GM18951 (cell line): Measurements from ENCODE around the gene MSN.
"Not testable (repeated sequence)": the region's sequence is repeated elsewhere in the genome, so short reads cannot be mapped to it uniquely, and the experiment has no call there.

Experiments
- POLR2A ChIP-seq: IDR thresholded peaks from 4 replicates; pipeline ENCODE4 v1.6.1; 2011; ENCODE audit warnings: mild to moderate bottlenecking; ENCODE audit not compliant: insufficient read length, insufficient read depth; ENCODE audit errors: extremely low read depth
- in situ Hi-C: fragments of 300-500 bp; cut with MboI; formaldehyde crosslinking; loops from one replicate; pipeline ENCODE4 v1.12.0; 2022; ENCODE audit warnings: low sequenced_read_pairs, mixed read lengths, inconsistent platforms; ENCODE audit not compliant: unreplicated experiment

The MSN gene

DNA sequence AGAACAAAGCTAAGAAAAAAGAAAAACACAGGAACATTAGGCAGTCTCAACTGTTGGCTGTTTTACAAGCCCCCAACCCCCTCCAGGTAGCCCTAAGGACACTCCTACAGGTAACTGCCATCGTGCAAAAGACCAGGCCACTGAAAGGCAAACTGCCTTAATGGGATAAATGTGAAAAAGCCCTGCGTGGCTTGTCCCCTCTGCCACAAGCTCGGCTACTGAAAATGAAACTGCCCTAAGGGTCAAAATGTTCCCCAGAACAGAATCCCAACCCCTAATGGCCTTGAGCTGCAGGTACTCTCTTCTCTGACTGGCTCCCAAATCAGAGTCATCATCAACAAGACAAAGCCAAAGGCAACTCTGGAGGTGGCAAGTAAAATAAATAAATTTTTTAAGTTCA is 84.8 kb downstream of the MSN start:
- in situ Hi-C loops = no loop called here
- TF ChIP-seq POLR2A = no peak

DNA sequence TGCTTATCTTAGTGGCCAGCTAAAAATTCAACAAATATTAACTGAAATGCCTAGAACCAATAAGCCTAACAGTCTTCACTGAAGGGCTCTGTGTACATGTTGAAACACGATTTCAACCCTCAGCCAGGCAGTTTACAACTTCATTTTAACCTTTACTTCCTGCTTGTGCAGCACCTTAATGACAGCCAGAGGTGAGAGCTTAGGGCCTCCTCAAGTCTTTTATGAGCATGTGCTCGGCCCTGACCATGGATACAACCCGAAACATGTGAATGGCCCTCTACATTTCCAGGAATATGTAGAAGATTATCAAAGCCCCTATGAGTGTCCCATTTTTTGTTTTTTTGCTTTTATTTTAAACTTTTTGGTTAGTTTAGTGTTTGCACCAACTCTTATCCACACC is 88.3 kb downstream of the MSN start:
- in situ Hi-C loops = no loop called here

DNA sequence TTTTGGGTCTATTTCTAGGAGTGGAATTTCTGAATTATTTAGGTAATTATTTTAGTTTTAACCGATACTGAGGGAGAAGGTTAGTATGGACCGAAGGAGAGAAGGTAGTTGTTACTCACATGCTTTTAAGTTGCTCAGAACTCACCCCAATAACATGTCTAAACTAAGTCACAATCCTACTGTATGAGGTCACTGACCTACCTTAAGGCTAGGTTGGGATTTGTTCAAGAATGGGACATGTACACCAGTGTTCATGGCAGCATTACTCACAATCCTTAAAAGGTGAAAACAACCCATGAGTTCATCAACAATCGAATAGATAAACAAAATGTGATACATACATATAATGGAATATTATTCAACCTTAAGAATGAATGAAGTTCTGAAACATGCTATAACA is 90.5 kb downstream of the MSN start:
- TF ChIP-seq POLR2A = no peak
- in situ Hi-C loops = no loop called here

More for the DNA sequence above, 88.3 kb downstream of the MSN start:
- TF ChIP-seq POLR2A = no peak

DNA sequence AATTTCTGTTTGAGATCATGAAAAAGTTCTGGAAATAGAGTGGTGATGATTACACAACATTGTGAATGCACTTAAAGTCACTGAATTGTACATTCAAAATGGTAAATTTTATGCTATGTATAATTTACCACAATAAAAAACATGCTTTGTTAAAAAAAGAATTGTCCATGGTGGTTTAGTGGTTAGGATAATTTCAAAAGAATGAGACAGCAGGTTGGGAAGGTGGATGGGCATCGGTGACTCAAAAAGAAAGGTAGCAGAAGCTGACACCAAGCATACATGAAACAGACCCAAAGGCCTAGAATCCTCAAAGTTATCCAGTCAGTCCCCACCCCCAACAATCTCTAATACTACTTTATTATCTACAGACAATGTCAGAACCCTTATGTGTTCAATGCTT is 91.1 kb downstream of the MSN start:
- no peak for TF ChIP-seq POLR2A
- in situ Hi-C loops = no loop called here

DNA sequence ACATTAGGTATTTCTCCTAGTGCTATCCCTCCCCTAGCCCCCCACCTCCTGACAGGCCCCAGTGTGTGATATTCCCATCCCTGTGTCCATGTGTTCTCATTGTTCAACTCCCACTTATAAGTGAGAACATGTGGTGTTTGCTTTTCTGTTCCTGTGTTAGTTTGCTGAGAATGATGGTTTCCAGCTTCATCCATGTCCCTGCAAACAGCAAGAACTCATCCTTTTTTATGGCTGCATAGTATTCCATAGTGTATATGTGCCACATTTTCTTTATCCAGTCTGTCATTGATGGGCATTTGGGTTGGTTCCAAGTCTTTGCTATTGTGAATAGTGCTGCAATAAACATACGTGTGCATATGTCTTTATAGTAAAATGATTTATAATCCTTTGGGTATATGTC is 92.1 kb downstream of the MSN start:
- in situ Hi-C loops = not testable (repeated sequence)

DNA sequence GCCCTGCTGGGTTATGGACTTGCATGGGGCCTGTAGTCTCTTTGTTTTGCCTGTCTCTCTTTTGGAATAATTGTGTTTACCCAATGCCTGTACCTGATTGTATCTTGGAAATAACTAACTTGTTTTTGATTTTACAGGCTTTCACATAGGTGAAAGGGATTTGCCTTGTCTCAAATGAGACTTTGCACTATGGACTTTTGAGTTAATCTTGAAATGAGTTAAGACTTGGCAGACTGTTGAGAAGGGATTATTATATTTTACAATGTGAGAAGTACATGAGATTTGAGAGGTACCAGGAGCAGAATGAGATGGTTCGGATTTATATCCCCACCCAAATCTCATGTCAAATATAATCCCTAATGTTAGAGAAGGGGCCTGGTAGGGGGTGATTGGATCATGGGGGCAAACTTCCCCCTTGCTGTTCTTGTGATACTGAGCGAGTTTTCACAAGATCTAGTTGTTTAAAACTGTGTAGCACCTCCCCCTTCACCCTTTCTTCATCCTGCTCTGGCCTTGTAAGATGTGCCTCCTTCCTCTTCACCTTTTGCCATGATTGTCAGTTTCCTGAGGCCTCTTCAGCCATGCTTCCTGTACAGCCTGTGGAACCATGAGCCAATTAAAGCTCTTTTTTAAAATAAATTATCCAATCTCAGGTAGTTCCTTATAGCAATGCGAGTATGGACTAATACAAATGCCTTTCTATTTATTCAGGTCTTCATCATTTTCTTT is 102.3 kb downstream of the MSN start:
- in situ Hi-C loops = no loop called here
- no peak for TF ChIP-seq POLR2A

DNA sequence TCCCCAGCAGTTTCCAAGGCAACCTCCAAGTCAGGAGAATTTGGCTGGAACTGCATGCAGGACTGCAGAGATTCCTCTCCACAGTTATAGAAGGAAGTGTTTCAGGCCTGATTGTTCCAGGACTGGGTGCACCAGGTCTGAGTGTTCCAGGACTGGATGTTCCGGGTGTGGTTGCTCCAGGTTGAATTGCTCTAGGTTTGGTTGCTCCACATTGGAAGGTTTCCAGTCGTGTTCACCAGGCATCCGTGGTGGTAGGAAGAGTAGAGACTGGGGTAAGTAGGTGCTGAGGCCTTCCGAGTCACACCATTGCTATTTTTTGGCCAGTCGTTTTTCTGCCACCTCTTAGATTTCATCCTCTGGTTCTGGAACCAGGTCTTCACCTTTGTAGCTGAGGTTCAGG is 105.4 kb downstream of the MSN start:
- in situ Hi-C loops = no loop called here
- no peak for TF ChIP-seq POLR2A

DNA sequence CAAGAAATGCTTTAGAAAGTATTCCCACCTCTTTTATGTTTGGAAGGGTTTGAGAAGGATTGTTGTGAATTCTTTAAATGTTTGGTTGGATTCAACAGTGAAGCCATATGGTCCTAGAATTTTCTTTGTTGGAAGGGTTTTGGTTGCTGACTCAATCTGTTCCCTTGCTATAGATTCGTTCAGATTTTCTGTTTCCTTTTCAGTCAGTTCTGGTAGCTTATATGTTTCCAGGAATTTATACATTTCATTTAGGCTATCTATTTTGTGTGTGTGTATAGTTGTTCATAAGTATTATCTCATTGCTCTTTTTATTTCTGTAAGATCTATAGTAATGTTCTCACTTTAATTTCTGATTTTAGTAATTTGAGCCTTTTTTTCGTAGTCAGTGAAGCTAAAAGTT is 114.4 kb downstream of the MSN start:
- in situ Hi-C loops = no loop called here
- TF ChIP-seq POLR2A = no peak

DNA sequence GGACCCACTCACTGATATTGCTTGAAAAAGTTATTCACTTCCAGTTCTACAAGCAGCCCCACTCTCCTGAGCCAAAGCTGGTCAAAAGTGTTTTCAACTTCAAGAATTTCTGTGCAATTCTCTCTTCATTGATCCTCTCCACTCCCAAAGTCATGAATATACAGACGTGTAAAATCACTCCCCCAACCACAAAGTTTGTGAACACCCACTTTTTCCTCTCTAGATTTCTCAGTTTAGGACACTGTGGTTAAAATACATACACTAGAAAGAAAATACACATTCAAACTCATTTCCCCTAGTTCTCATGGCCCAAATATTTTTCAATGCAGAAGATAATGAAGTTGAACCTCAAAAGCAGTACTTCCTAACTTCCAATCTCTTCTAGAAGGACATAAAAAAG is 116.3 kb downstream of the MSN start:
- TF ChIP-seq POLR2A = no peak
- in situ Hi-C loops = no loop called here
